GM12872 (cell line): ENCODE data around the gene UPF1.

Experiments
- CTCF ChIP-seq: IDR thresholded peaks from 3 replicates; pipeline ENCODE4 v1.5.1; 2011; ENCODE audit warnings: low read depth, mild to moderate bottlenecking, low read length, moderate library complexity; ENCODE audit not compliant: insufficient read depth

Gene UPF1

GRCh38 chr19:18858906-18859646, 27.3 kb downstream of the UPF1 start:
- no peak for TF ChIP-seq CTCF

- TF ChIP-seq CTCF, result no peak
Observed at GRCh38 chr19:18859676-18860301, 28.0 kb downstream of the UPF1 start.

GRCh38 chr19:18860302-18860700, 28.5 kb downstream of the UPF1 start:
- TF ChIP-seq CTCF, result no peak

GRCh38 chr19:18860725-18861124, 29.0 kb downstream of the UPF1 start:
- no peak for TF ChIP-seq CTCF

GRCh38 chr19:18861235-18861634, 29.5 kb downstream of the UPF1 start:
- no peak for TF ChIP-seq CTCF

- TF ChIP-seq CTCF, result no peak
Observed at GRCh38 chr19:18861917-18862316, 30.2 kb downstream of the UPF1 start.

GRCh38 chr19:18862976-18863842, 31.4 kb downstream of the UPF1 start:
- no peak for TF ChIP-seq CTCF
